Myocyte (in vitro differentiated cells): ENCODE data around the gene IFT20. TPM values are rescaled to one million over a fixed set of nuclear protein-coding genes. Genes with fewer than 3 reads are reported as not detected.

Experiments used
- DNase-seq: peaks from one replicate; pipeline ENCODE4 v3.0.0-alpha.2; 2012; ENCODE audit warnings: low read depth
- polyA plus RNA-seq: library from polyadenylated mRNA; unstranded; fragments of >200 nt; gene quantifications from one replicate; pipeline ENCODE4 v1.2.1, GENCODE V29; 2012; ENCODE audit warnings: missing spikeins
- total RNA-seq: library from RNA; depleted of rRNA; stranded (reverse); fragments of >200 nt; gene quantifications from 2 replicates; pipeline ENCODE4 v1.2.3, GENCODE V29; 2014

Gene IFT20, protein sequence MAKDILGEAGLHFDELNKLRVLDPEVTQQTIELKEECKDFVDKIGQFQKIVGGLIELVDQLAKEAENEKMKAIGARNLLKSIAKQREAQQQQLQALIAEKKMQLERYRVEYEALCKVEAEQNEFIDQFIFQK
- 26.2 and 31.7 TPM in 2 replicates for total RNA-seq
- 44.3 TPM for polyA plus RNA-seq

DNA sequence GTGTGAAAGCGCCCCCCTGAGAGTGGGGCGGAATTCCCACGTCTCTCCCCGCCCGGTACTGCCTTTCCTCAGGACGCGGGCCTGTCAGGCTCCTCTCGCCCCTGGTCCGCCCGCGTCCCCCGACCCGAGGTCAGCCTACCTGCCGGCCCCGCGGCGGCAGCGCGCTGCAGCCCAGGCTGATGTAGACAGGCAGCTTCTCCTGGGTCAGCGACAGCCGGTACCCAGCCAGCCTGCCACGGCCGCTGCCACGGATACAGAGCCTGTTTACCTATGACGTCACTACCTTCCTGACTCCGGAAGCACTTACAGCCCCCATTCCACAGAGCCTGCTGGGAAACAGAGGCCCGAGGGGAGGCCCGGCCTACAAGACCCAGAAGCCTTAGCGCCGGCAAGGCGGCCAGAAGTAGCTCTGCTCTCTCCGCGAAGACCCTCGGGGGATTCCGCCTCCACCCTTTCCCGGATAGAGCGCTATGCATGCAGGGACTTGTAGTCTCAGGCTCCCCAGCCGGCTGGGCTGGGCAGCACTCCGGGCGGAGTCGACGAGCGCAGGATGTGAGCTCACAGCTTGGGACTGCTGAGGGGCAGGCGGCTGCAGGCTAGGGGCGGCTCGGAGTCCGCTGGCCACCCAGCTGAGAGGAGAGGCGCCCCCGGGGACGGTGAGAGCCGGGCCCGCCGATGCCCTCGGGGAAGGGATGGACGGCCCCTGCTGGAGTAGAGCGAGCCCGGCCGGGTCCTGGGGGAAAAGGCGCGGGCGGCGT, at the start of gene IFT20, which contains the start of gene TNFAIP1:
Gene IFT20 (minus strand): TSS at position 272 of the 758 bp plus-strand sequence. CDS start 3,487 bp downstream, outside the sequence.
Gene TNFAIP1 (plus strand): TSS at position 561 of the 758 bp plus-strand sequence. CDS start 3,761 bp downstream, outside the sequence.
- peak; percentile 100 for DNase-seq

DNA sequence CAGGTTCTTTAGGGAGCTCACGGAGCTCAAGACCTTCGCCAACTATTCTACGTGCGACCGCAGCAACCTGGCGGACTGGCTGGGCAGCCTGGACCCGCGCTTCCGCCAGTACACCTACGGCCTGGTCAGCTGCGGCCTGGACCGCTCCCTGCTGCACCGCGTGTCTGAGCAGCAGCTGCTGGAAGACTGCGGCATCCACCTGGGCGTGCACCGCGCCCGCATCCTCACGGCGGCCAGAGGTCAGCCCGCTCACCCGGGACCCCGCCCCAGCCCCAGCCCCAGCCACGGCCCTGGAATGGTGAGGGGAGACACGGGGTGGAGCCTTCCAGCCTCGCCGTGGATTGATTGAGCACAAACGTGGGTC, 49.7 kb upstream of the IFT20 start:
- no peak for DNase-seq

DNA sequence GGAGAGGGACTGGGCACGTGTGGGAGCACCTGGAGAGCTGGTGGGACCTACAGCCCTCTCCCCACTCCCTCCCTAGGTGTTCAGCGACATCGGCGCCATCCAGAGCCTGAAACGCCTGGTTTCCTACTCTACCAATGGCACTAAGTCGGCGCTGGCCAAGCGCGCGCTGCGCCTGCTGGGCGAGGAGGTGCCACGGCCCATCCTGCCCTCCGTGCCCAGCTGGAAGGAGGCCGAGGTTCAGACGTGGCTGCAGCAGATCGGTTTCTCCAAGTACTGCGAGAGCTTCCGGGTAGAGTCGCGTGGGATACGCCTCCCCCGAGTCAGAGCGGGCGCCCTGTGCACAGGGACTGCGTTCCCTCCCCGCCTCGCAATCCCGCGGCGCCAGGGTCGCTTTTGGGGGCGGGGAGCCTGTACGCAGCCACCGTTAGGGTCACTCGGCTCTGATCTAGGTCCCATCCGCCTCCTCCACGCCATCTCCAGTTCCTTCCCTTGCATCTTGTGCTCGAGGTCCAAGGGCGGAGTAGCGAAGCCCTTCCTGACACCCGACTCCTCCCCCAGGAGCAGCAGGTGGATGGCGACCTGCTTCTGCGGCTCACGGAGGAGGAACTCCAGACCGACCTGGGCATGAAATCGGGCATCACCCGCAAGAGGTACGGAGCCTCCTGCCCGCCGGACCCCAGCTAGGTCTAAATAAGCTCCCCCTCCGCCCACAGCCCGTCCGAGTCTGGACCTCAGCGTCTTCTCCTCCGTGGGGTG, 49.2 kb upstream of the IFT20 start:
- no peak for DNase-seq

GRCh38 chr17:28381141-28381825, 46.0 kb upstream of the IFT20 start:
- no peak for DNase-seq

GRCh38 chr17:28379814-28380801, 44.8 kb upstream of the IFT20 start:
- DNase-seq = no peak

DNA sequence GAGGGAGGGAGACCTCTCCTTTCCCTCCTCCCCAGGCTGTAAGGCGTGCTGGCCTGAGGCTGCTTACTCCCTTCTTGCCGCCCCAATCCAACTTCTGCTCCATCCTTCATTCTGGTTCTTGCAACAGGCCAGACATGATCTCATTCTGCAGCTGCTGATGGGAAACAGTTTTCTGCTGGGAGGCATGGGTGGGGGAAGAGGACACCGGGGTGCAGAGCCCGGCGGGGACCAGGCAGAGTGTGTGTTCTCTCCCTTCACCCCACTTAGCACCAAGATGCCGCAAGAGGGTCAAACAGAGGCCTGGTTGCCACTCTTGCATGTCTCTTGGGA, 37.6 kb upstream of the IFT20 start:
- DNase-seq = no peak

DNA sequence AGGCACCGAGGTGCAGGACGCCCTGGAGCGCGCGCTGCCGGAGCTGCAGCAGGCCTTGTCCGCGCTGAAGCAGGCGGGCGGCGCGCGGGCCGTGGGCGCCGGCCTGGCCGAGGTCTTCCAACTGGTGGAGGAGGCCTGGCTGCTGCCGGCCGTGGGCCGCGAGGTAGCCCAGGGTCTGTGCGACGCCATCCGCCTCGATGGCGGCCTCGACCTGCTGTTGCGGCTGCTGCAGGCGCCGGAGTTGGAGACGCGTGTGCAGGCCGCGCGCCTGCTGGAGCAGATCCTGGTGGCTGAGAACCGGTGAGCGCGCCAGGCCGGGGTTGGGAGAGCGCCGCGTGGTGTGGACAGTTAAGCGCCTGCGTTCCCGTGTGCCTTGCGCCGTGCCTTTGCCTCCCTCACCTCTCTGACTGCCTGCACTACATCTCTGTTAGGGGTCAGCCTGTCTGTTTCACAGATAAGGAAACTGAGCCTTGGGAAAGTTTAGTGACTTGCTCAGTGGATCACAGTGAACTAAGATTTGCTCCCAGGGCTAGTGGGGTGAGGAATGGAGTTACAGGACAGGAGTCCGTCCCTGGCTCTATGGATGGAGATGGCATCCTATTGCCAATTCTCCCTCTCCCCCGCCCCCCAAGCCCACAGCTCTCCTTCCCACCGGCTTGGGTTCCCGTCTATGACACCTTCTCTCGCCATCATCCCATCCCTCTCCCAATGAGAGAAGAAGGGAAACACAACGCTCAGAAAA, 37.1 kb upstream of the IFT20 start:
- DNase-seq = peak; percentile 24

- DNase-seq = peak; percentile 78
Measured at GRCh38 chr17:28371245-28372202, 36.3 kb upstream of the IFT20 start, which contains the start of gene SARM1. TSS of gene SARM1 (plus strand) at chr17:28371694. CDS start at chr17:28372033, 339 bp downstream.

DNA sequence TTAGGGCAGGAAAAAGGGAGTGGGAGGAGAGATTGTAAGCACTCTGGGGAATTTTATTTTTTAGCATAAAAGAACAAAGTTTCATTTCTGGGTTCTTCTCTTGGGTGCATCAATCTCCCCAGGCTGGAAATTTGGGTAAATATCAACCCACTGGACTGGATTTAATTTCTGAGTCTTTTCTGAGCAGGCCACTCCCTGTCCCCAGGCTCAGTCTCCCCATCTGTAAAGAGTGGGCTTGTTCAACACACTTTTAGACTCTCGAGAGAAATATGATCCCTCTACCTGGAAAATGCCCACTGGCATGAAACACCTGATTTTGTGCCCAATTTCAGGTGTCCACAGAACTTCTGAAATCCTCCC, 35.5 kb upstream of the IFT20 start:
- DNase-seq = no peak

- peak; percentile 26 for DNase-seq
Measured at GRCh38 chr17:28370035-28370743, 34.9 kb upstream of the IFT20 start, which contains the start of gene VTN. TSS of gene VTN (minus strand) at chr17:28370307. CDS start at chr17:28370203, 104 bp downstream.

DNA sequence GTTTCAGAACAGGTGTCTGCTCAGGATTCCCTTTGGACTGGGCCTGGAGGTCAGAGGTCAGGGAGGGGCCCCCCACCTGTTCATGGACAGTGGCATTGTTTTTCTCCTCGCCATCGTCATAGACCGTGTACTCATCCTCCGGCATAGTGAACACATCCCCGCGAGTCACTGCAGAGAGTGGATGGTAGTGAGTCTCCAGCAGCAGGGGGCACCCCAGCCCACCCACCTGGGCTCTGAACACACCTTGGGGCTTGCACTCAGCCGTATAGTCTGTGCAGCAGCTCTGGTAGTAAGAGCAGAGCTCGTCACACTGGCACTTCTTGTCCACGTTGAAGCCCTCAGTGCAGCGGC, 34.4 kb upstream of the IFT20 start:
- DNase-seq = no peak

DNA sequence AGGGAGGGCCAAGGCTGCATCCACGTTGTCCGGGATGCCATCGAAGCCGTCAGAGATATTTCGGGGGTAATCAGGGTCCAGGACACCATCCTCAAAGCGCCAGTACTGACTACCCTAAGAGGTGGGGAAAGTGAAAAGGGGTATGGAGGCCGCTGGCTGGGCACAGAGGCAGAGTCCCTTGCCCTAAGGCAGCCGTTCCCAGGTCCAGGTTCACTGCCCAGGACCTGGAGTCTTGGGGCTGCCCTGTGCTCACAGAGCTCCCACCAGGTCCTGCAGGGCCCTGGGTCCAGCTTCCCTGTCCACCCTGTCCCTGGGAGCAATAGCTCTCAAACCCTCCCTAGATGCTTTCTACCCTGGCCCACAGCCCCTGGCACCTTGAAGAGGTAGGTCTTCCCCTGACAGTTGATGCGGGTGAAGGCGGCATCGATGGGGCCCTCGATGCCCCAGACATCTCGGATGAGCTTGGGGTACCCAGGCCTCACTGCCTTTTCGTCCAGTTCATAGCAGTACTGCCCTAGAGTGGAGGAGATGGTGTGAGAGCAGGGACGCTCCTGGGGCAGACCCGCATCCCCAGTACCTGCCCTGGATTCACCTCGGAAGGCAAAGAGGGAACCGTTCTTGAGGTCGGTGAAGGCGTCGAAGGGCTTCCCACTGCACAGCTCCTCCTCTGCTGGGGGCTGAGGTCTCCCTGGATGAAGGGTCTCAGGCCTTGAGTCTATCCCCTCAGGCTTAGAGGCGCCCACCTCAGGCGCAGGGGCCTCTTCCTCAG, 33.8 kb upstream of the IFT20 start:
- no peak for DNase-seq

GRCh38 chr17:28368306-28368831, 33.1 kb upstream of the IFT20 start:
- DNase-seq = no peak

GRCh38 chr17:28367641-28368305, 32.5 kb upstream of the IFT20 start:
- no peak for DNase-seq

DNA sequence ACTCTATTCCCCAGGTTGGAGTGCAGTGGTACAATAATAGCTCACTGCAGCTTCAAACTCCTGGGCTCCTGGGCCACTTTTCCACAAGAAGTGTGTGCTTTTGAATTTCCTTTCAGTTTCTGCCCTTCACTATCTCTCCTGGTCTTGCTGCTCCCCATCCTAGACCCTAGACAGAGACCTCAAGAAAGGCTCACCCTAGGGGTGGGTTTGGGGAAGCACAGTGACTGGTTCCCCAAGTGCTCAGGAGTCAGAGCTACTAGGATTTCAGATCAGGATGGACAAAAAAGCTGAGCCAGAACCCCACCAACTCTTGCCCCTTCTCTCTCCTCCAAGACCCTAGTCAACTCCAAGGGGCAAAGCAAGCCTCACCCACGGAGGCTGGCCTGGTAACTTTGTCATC, 31.3 kb upstream of the IFT20 start:
- no peak for DNase-seq

GRCh38 chr17:28365487-28365886, 30.2 kb upstream of the IFT20 start:
- no peak for DNase-seq
